WTC11 (cell line): ENCODE results near the gene NHLRC2. TPM values are rescaled to one million over a fixed set of nuclear protein-coding genes. Genes with fewer than 3 reads are reported as not detected.

Experiments used
- ATAC-seq: fragments of 200-7000 bp; cut with Tn5 transposase; 2 replicates; pipeline ENCODE4 v1.10.0; 2021; ENCODE audit warnings: mild to moderate bottlenecking, moderate library complexity
- CTCF ChIA-PET: fragments of 300-600 bp; sonication (Branson Sonifier 250); formaldehyde crosslinking; loops from one replicate; lab custom pipeline; 2021; ENCODE audit warnings: antibody characterized with exemption; lab: Charles Lee
- POLR2A ChIA-PET: fragments of 350-600 bp; sonication (Branson Sonifier 250); formaldehyde crosslinking; loops from one replicate; lab custom pipeline; 2021; ENCODE audit warnings: antibody characterized with exemption; lab: Charles Lee
- DNase-seq: peaks from one replicate; pipeline ENCODE4 v3.0.0; 2021; ENCODE audit warnings: low spot score
- H3K27ac Mint-ChIP-seq: 2 replicates; pipeline ENCODE4 v1.8.0; 2021; ENCODE audit warnings: mixed read lengths
- H3K27me3 Mint-ChIP-seq: 2 replicates; pipeline ENCODE4 v1.8.0; 2021; ENCODE audit warnings: low read depth, mild to moderate bottlenecking, moderate library complexity, mixed read lengths
- H3K36me3 Mint-ChIP-seq: 2 replicates; pipeline ENCODE4 v1.8.0; 2021; ENCODE audit warnings: mixed read lengths
- H3K4me1 Mint-ChIP-seq: 2 replicates; pipeline ENCODE4 v1.8.0; 2022; ENCODE audit warnings: mixed read lengths
- H3K4me3 Mint-ChIP-seq: 2 replicates; pipeline ENCODE4 v1.8.0; 2021; ENCODE audit warnings: mild to moderate bottlenecking, moderate library complexity, mixed read lengths
- H3K9me3 Mint-ChIP-seq: 2 replicates; pipeline ENCODE4 v1.8.0; 2021; ENCODE audit warnings: mixed read lengths
- AR ChIP-seq: fragments of 250-450 bp; sonication (Bioruptor Pico); IDR thresholded peaks from 2 replicates; pipeline ENCODE4 v1.9.0; 2021; ENCODE audit warnings: mild to moderate bottlenecking
- ATF1 ChIP-seq: sonication (generic); formaldehyde crosslinking; IDR thresholded peaks from 2 replicates; pipeline ENCODE4 v1.8.1; 2023; ENCODE audit warnings: mild to moderate bottlenecking, moderate library complexity, missing genetic modification reagents
- ATF2 ChIP-seq: sonication (generic); formaldehyde crosslinking; IDR thresholded peaks from 2 replicates; pipeline ENCODE4 v1.8.1; 2022; ENCODE audit warnings: low read depth, missing genetic modification reagents, borderline replicate concordance
- CTCF ChIP-seq: fragments of 200-600 bp; IDR thresholded peaks from 2 replicates; pipeline ENCODE4 v1.8.0; 2022; ENCODE audit warnings: antibody characterized with exemption
- E2F4 ChIP-seq: sonication (generic); formaldehyde crosslinking; IDR thresholded peaks from 2 replicates; pipeline ENCODE4 v1.8.1; 2022; ENCODE audit warnings: low read depth, mild to moderate bottlenecking, moderate library complexity, missing genetic modification reagents, borderline replicate concordance
- ESRRA ChIP-seq: sonication (generic); formaldehyde crosslinking; IDR thresholded peaks from 2 replicates; pipeline ENCODE4 v1.8.1; 2022; ENCODE audit warnings: mild to moderate bottlenecking, missing genetic modification reagents, borderline replicate concordance
- FOXJ3 ChIP-seq: sonication (generic); formaldehyde crosslinking; IDR thresholded peaks from 2 replicates; pipeline ENCODE4 v1.9.0; 2021; ENCODE audit warnings: missing genetic modification reagents, mild to moderate bottlenecking, borderline replicate concordance
- FOXK1 ChIP-seq: sonication (generic); formaldehyde crosslinking; IDR thresholded peaks from 2 replicates; pipeline ENCODE4 v1.8.0; 2022; ENCODE audit warnings: mild to moderate bottlenecking, moderate library complexity, missing genetic modification reagents
- GTF2I ChIP-seq: fragments of 250-450 bp; sonication (Bioruptor Pico); conservative IDR thresholded peaks from 2 replicates; pipeline ENCODE4 v1.4.0; 2021; ENCODE audit warnings: mild to moderate bottlenecking
- JAZF1 ChIP-seq: fragments of 250-450 bp; sonication (Bioruptor Pico); IDR thresholded peaks from 2 replicates; pipeline ENCODE4 v1.9.0; 2021; ENCODE audit warnings: moderate library complexity, mild to moderate bottlenecking, inconsistent platforms
- NR3C1 ChIP-seq: sonication (generic); formaldehyde crosslinking; conservative IDR thresholded peaks from 2 replicates; pipeline ENCODE4 v1.8.1; 2023; ENCODE audit warnings: low read depth, mild to moderate bottlenecking, missing genetic modification reagents
- PRRX2 ChIP-seq: fragments of 250-450 bp; sonication (Bioruptor Pico); IDR thresholded peaks from 2 replicates; pipeline ENCODE4 v1.8.0; 2021; ENCODE audit warnings: mild to moderate bottlenecking
- USF2 ChIP-seq: sonication (generic); formaldehyde crosslinking; IDR thresholded peaks from 2 replicates; pipeline ENCODE4 v1.8.1; 2023; ENCODE audit warnings: mild to moderate bottlenecking, missing genetic modification reagents, moderate library complexity
- ZNF138 ChIP-seq: sonication (generic); formaldehyde crosslinking; conservative IDR thresholded peaks from 2 replicates; pipeline ENCODE4 v1.8.1; 2022; ENCODE audit warnings: mild to moderate bottlenecking, moderate library complexity, missing genetic modification reagents
- ZNF232 ChIP-seq: sonication (generic); formaldehyde crosslinking; IDR thresholded peaks from 2 replicates; pipeline ENCODE4 v1.8.0; 2022; ENCODE audit warnings: mild to moderate bottlenecking, missing genetic modification reagents
- ZNF317 ChIP-seq: sonication (generic); formaldehyde crosslinking; IDR thresholded peaks from 2 replicates; pipeline ENCODE4 v1.8.1; 2023; ENCODE audit warnings: low read depth, mild to moderate bottlenecking, moderate library complexity, missing genetic modification reagents, borderline replicate concordance
- total RNA-seq: library from RNA; stranded (reverse); gene quantifications from 3 replicates; pipeline ENCODE4 v1.2.3, GENCODE V29; 2021

The NHLRC2 gene
- total RNA-seq, 1 experiment from 2014 or later = 37.9 TPM

- DNase-seq (no peak), ATAC-seq (no peak)
- POLR2A ChIA-PET = no interaction called here
- no peaks in the 10 kb centered on the region for H3K36me3 Mint-ChIP-seq
- CTCF ChIA-PET = no interaction called here
- peaks cover 11% of the 10 kb centered on the region for H3K9me3 Mint-ChIP-seq
- H3K27ac Mint-ChIP-seq = no peak overlapping the region
- TF ChIP-seq USF2 = no peak
- TF ChIP-seq ESRRA (CRISPR knock-in tag) = no peak
- no peak for TF ChIP-seq ATF2 (CRISPR knock-in tag)
- no peak for TF ChIP-seq E2F4 (CRISPR knock-in tag)
- no peak for TF ChIP-seq FOXJ3 (CRISPR knock-in tag)
- no peak for TF ChIP-seq ZNF138 (CRISPR knock-in tag)
- H3K4me1 Mint-ChIP-seq = no peaks in the 10 kb centered on the region
- no peak overlapping the region for H3K4me3 Mint-ChIP-seq
- no peaks in the 10 kb centered on the region for H3K27me3 Mint-ChIP-seq
These were observed 69.7 kb downstream of the NHLRC2 start for GRCh38 chr10:113924186-113924585.

GRCh38 chr10:113924664-113925063 is 70.2 kb downstream of the NHLRC2 start:
- Mint-ChIP-seq H3K4me1 (no peaks in the 10 kb centered on the region), H3K27ac (no peak overlapping the region), H3K4me3 (no peak overlapping the region), H3K36me3 (no peaks in the 10 kb centered on the region), H3K9me3 (peaks cover 11% of the 10 kb centered on the region), H3K27me3 (no peaks in the 10 kb centered on the region)
- ATAC-seq = no peak
- TF ChIP-seq ZNF317 (no peak), JAZF1 (CRISPR knock-in tag) (no peak), CTCF (no peak), AR (CRISPR knock-in tag) (no peak), ATF1 (CRISPR knock-in tag) (no peak), FOXK1 (CRISPR knock-in tag) (no peak), PRRX2 (no peak), GTF2I (CRISPR knock-in tag) (no peak), ZNF232 (CRISPR knock-in tag) (no peak), NR3C1 (CRISPR knock-in tag) (no peak)
- POLR2A ChIA-PET = no interaction called here
- no peak for DNase-seq
- CTCF ChIA-PET = no interaction called here
